Melanocyte of skin (primary cell): ENCODE results near the gene OTUD5. TPM values are rescaled to one million over a fixed set of nuclear protein-coding genes. Genes with fewer than 3 reads are reported as not detected.

ENCODE experiments used
- small RNA-seq, 2 donors: library from RNA; depleted of rRNA; stranded (forward); fragments of <200 nt; gene quantifications; one replicate each; pipeline ENCODE3, GENCODE V24; 2012
- total RNA-seq, 2 donors: library from RNA; depleted of rRNA; stranded (reverse); fragments of >200 nt; gene quantifications; 2 replicates each; pipeline ENCODE4 v1.2.3, GENCODE V29; 2012

OTUD5 gene
- 10 to 100 TPM; 24.0 to 28.9 TPM for total RNA-seq

DNA sequence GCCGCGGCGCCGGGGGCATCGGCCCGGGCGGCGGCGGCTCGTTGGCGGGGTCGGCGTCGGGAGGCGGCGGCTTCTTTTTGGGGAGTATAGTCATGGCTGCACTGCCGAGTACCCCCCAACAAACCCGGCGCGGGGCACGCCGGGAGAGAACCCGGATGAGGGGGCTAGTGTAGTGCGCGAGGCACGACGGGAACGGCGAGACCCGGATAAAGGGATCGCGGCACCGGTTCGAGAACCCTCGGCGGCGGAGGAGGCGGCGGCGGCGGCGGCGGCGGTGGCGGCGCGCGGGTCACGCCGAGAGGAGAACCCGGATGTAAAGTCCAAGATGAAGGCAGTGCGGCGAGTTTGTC is at the start of gene OTUD5:
TSS of gene OTUD5 (minus strand) at position 131 of the 350 bp plus-strand sequence. CDS start at position 94, 37 bp downstream.

DNA sequence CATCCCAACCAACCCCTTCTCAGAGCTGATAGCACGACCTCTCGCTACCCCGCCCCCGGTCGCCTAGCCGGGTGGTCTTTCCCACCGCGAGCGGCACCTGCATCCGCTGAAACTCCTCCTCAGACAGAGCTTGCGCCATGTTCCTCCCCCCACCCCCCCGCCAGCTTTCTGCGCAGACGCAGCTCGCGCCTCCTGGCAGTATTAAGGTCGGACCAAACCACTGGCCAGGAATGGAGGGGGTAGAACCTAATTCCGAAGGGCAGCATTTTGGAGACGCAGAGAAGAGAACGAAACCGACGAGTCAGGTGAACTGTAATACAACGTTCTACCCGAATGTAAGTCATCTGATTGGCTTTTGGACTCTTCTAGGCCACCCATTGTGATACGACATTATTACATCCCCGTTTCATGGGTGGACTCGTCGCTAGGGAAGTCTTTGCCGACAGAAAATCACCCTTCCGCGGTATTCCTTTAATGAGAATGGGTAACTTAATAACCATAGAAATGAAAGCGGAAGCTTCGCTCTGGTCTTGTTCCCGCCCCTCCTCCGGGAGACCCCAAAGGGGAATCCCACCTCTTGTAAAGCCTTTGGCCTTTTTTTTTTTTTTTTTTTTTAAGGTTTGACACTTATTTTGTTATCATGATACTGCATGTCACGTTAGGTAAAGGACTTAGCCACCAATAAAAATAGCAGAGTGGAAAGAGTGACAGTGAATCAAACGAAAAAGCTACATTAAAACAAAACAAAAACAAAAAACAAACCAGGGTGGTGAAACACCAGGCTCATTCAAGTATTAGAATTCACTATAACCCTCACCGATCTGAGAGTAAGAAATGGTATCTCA is 44.9 kb upstream of the OTUD5 start, which contains the start of gene GRIPAP1:
TSS of gene GRIPAP1 (minus strand) at position 174 of the 845 bp plus-strand sequence. CDS start at position 139, 35 bp downstream.

GRCh38 chrX:48971249-48972219 is 14.1 kb upstream of the OTUD5 start, which contains the start of gene KCND1:
Gene KCND1 (minus strand): TSS chrX:48971844. CDS start chrX:48970271, 1,573 bp downstream.

GRCh38 chrX:48918643-48919340 is 38.6 kb downstream of the OTUD5 start, which contains the start of gene PIM2:
Gene PIM2 (minus strand): TSS chrX:48919024. CDS start chrX:48918834, 190 bp downstream.

GRCh38 chrX:48911412-48912182 is 45.8 kb downstream of the OTUD5 start, which contains the start of gene SLC35A2:
Gene SLC35A2 (minus strand): TSS chrX:48911646. CDS start chrX:48911636, 10 bp downstream.

GRCh38 chrX:48897625-48898306 is 59.6 kb downstream of the OTUD5 start, which contains the start of the genes PQBP1 and TIMM17B:
Gene PQBP1 (plus strand): TSS chrX:48897930. CDS start chrX:48898510, 580 bp downstream.
Gene TIMM17B (minus strand): TSS chrX:48897768. CDS start chrX:48897749, 19 bp downstream.

Small RNA genes within 50 kb of the gene (small RNA-seq; reads per million reads assigned to genes)
- 0 to 0.09 reads per million in 2 donors for gene RNU6-722P

Other genes with a start within 250 kb of the OTUD5 start
- gene GLOD5, start 195.9 kb downstream of the OTUD5 start, total RNA-seq = not detected
- gene GATA1, start 171.0 kb downstream of the OTUD5 start, total RNA-seq = not detected
- 10 to 100 TPM; 35.3 to 49.2 TPM for gene HDAC6, start 155.5 kb downstream of the OTUD5 start, total RNA-seq
- not detected for gene ERAS, start 131.1 kb downstream of the OTUD5 start, total RNA-seq
- under 1 TPM in 1 of 2 donors, not detected in 1; 0.69 TPM for gene PCSK1N, start 122.0 kb downstream of the OTUD5 start, total RNA-seq
- 10 to 100 TPM; 20.0 to 44.6 TPM for gene TIMM17B, start 59.8 kb downstream of the OTUD5 start, total RNA-seq
- gene PQBP1, start 59.7 kb downstream of the OTUD5 start, total RNA-seq = 10 to 100 TPM; 28.9 to 36.6 TPM
- 10 to 100 TPM; 15.1 to 15.3 TPM for gene SLC35A2, start 46.0 kb downstream of the OTUD5 start, total RNA-seq
- 10 to 100 TPM; 12.0 to 17.9 TPM for gene PIM2, start 38.6 kb downstream of the OTUD5 start, total RNA-seq
- under 1 TPM; 0.34 to 1.00 TPM for gene KCND1, start 14.2 kb upstream of the OTUD5 start, total RNA-seq
- gene GRIPAP1, start 44.7 kb upstream of the OTUD5 start, total RNA-seq = 10 to 100 TPM; 13.4 to 16.3 TPM
- gene TFE3, start 85.8 kb upstream of the OTUD5 start, total RNA-seq = 10 to 100 TPM; 24.1 to 25.3 TPM
- 1 to 10 TPM in 1 of 2 donors, under 1 TPM in 1; 0.69 to 1.3 TPM for gene CCDC120, start 101.4 kb upstream of the OTUD5 start, total RNA-seq
- 1 to 10 TPM; 7.7 to 7.9 TPM for gene PRAF2, start 116.4 kb upstream of the OTUD5 start, total RNA-seq
- 10 to 100 TPM; 44.3 to 47.8 TPM for gene WDR45, start 122.3 kb upstream of the OTUD5 start, total RNA-seq
- gene GPKOW, start 166.1 kb upstream of the OTUD5 start, total RNA-seq = 10 to 100 TPM; 12.7 to 16.0 TPM
- gene MAGIX, start 205.2 kb upstream of the OTUD5 start, total RNA-seq = 1 to 10 TPM; 1.7 to 3.1 TPM
- gene PLP2, start 214.3 kb upstream of the OTUD5 start, total RNA-seq = 10 to 100 TPM; 28.9 to 57.6 TPM
- 1 to 10 TPM; 5.0 to 9.6 TPM for gene PRICKLE3, start 228.8 kb upstream of the OTUD5 start, total RNA-seq
- gene SYP, start 242.6 kb upstream of the OTUD5 start, total RNA-seq = 1 to 10 TPM; 1.3 to 2.1 TPM